ENCODE results near the gene UQCRC2.
A peak's percentile ranks its signal among the peaks of the same experiment; 100 is the strongest.
"Not testable (repeated sequence)": the region's sequence is repeated elsewhere in the genome, so short reads cannot be mapped to it uniquely, and the experiment has no call there.

UQCRC2 gene

GRCh38 chr16:21952793-21953540 lies at the start of gene UQCRC2:
Gene UQCRC2, plus strand, starts transcription at chr16:21953361. Its CDS starts 63 bp downstream, at chr16:21953424.
- peak in 1 of 2 experiments; percentile 95 for DNase-seq

GRCh38 chr16:21932650-21933049 lies 20.5 kb upstream of the UQCRC2 start:
- DNase-seq, result not testable (repeated sequence)

DNA sequence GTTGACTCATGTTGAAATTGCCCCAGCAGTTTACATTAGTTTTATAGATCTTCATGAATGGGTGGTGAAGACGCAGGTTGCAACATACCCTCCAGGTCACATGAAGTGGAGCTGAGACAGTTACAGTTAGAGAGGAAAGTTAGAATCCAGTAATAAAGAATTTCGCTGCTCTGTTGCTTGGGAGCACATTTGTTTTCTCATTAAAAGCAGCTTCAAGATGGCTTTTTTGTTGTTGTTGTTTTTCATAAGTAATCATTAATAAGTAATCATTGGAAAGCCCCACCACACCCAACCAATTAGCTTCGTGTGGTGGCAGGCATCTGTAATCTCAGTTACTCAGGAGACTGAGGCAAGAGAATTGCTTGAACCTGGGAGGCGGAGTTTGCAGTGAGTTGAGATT lies 19.8 kb upstream of the UQCRC2 start:
- not testable (repeated sequence) for DNase-seq

DNA sequence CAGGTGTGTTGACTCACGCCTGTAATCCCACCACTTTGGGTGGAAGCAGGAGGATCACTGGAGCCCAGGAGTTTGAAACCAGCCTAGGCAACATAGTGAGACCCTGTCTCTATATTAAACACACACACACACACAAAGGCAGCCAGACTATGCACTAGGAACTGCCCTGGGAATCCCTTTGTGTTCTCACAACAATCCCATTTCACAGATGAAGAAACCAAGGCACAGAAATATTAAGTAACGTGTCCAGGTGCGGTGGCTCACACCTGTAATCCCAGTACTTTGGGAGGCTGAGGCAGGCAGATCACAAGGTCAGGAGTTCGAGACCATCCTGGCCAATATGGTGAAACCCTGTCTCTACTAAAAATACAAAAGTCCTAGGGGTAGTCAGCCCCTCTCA lies 19.4 kb upstream of the UQCRC2 start:
- DNase-seq, result not testable (repeated sequence)

DNA sequence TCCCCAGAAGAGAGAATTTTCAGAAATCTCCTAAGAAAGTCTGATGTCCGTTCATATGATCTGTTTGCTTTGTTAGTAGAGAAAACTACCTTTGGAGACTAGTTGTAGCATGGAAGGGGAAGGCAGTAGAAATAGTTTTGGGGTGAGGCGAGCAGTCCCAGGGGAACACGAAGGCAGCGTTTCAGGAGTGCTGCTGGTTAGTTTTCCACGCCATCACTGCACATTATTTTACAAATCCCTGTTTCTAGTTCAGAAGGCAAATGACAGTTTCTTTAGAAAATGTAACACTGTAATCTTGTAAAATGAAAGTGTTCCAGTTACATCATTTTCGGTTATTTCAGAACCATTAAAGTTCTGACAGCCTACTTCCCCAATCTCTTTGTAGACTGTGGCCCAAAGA lies 16.9 kb upstream of the UQCRC2 start:
- not testable (repeated sequence) for DNase-seq

GRCh38 chr16:21937336-21937829 lies 15.8 kb upstream of the UQCRC2 start:
- no peak for DNase-seq

GRCh38 chr16:21940570-21940969 lies 12.6 kb upstream of the UQCRC2 start:
- DNase-seq, result no peak

DNA sequence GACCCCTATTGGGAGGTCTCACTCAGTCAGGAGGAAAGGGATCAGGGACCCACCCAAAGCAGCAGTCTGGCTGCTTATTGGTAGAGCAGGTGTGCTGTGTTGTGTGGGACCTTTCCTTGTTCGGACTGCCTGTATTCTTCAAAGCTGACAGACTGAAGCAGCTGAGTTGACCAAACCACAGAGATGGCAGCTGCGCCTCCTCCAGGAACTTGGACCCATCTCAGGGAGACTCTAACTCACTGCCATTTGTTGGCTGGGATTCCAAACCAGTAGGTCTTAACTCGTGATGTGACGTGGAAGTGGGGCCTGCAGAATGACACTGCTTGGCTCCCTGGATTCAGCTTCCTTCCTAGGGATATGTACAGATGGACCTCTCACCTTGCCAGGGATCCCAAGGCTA lies 9.6 kb upstream of the UQCRC2 start:
- DNase-seq, result no peak

DNA sequence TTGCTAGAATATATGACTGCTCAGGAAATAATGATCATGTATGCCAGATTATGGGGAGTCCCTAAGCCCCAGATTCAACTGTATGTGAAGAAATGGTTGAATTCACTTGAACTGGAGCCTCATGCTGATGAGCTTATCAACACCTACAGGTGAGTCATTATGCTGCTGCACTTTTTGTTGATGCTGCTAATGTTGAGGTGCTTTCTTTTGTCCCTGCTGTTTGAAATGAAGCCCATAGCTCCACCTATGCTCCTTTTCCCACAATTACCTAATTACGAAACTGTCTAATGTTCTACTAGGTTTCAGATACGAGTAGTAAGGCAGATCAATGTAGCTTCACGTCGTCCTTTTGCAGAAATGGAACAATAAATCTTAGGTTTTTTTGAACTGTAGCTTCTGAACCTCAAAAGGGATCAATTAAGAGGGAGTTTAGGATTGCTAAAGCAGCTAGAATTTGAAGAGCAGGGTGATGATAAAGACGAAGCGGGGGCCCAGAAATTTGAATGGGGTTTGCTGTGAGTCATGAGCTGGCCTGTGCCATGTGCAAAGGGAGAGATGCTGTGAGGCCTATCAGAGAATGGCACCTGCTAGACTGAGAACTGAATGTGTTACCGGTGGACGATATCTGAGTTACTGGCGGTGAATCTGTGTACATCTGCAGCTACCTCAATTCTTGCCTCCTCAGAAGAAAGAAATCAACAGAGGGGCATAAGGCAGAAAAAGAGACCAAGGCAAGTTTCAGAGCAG lies 6.1 kb upstream of the UQCRC2 start:
- no peak for DNase-seq

DNA sequence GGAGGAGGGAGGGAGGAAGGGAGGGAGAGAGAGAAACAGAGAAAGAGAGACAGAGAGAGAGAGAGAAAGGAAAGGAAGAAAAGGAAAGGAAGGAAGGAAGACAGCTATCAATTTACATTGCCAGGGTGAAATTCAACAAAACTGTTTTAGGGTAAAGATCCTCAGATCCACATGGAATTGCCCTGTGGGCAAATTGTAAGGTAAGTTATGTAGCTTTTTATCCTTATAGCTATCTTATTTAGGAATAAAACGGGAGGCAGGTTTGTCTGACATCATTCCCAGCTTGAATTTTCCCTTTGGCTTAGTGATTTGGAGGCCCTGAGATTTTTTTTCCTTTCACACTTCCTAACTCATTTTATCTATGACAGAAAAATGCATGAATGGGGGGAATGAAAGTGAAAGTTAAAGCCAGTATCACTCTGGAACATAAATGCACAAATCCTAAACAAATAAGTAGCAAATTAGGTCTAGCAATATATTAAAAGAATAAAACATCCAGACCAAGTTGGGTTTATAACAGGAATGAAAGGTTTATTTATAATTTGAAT lies 3.4 kb upstream of the UQCRC2 start:
- no peak for DNase-seq

GRCh38 chr16:21950782-21951521 lies 2.2 kb upstream of the UQCRC2 start:
- no peak for DNase-seq

DNA sequence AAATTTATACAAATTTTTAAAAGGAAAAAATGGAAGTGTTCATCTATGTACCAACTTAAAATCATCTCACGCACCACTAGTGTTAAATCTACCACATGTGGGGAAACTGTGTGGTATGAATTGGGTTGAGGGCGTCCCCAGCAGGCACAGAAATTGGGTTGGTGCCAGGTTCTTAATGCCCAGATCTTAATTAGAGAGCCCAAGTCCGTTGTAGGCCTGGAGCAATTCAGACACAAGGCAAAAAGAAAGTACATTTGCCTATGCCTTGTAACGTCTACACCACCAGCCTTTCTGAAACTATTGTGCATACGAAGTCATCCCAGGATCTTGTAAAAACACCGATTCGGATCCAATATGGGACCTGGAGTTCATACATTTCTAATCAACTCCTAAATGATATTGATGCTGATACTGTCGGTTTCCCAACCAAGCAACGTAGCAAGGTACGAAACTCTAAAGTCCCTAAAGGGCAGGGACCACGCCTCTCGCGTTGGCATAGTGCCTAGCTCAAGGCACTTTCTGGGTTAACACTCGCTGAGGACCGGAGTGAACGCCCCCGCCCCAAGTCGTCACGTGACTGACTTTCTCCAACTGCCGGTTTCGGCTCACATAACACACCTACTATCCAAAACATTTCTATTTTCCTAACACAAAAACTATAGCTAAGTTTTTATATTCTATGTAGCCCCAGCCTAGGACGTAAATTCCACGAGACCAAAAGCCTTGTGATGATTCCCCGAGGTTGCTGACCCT lies 945 bp upstream of the UQCRC2 start:
- DNase-seq, result no peak

DNA sequence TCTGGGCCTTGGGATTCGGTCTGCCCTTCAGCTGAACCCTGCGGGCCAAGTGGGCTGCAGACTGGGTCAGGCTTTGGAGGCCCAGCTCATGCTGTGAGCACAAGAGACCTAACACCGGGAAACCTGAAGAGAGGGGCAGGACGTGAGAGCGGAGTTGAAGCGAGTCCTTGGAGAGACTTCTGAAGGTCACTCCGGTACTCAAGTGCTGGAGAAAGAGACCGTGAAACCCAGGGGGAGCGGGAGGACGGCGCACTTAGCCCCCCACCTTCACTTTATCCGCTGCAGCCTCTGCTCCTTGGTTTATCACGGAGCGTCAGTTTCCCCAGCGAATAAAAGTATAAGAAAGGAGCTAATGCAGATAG lies 361 bp downstream of the UQCRC2 start:
- DNase-seq, result no peak

DNA sequence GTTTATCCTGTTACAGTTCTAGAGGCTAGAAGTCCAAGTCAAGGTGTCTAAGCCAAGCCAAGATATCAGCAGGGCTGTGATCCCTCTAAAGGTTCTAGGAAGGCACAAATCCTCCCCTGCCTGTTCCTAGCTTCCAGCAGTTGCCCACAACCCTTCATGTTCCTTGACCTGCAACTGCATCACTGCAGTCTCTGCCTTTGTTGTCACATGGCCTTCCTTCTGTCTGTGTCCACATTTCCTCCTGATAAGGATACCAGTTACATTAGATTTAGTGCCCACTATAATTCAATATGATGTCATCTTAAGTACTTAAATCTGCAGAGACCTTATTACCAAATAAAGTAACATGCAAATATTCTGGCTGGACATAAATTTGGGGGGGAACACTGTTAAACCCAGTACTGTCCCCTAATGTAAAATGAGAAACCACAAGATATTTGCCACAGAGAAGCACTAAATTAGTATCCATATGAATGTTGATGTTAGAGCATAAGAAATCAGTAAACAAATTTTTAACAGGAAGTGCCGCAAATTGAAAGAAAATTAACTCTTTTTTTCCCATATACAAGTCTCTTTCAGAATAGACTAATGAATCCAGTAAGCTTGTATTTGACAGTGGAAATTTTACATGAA lies 4.7 kb downstream of the UQCRC2 start:
- DNase-seq, result no peak

GRCh38 chr16:21959050-21959449 lies 5.9 kb downstream of the UQCRC2 start:
- DNase-seq, result no peak

- no peak for DNase-seq
Measured at GRCh38 chr16:21962475-21962874, 9.3 kb downstream of the UQCRC2 start.

- no peak for DNase-seq
Measured at GRCh38 chr16:21963887-21964286, 10.7 kb downstream of the UQCRC2 start.

- DNase-seq, result no peak
Measured at GRCh38 chr16:21964353-21964752, 11.2 kb downstream of the UQCRC2 start.

DNA sequence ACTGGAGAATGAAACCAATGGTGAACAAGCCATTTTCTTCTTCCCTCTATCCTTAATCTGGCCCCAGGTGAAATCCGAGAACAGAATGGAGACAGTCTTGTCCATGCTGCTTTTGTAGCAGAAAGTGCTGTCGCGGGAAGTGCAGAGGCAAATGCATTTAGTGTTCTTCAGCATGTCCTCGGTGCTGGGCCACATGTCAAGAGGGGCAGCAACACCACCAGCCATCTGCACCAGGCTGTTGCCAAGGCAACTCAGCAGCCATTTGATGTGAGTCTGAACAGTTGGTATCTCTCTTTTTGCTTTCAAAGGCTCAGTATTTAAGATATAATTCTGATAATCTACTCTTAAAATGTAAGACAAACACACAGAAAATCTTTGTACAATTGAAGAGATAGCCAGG lies 18.7 kb downstream of the UQCRC2 start:
- DNase-seq, result no peak

DNA sequence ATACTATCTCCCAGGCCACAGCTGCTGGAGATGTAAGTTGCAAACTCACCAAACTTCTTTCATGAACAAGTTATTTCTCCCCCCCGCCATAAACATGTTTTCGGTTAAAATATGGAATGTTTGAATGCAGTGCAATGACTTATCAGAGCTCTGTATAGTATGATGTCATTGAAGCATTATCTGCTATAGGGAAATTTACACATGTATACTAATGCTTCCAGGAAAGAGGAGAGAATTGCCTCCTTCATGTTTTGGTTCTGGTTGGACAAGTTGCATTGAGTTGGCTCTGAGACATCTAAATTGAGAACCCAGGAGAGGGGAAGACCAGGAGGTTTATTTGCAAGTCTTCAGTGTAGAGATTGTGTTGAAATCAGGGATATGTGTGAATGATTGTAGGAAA lies 20.8 kb downstream of the UQCRC2 start:
- no peak for DNase-seq

- DNase-seq, result no peak
Measured at GRCh38 chr16:21980032-21980431, 26.9 kb downstream of the UQCRC2 start.

GRCh38 chr16:21982108-21982507 lies 28.9 kb downstream of the UQCRC2 start:
- DNase-seq, result no peak

Measured in cerebellar nuclear complex (tissue), 1 donor.